ENCODE measurements around the gene NUF2.

- TF ChIP-seq CTCF (IDR thresholded peaks at IDR 0.05), result no peak
- TF ChIP-seq EZH2 (IDR thresholded peaks at IDR 0.05; ENCODE audit: borderline replicate concordance, insufficient read depth, low read depth, low read length, poor library complexity, severe bottlenecking), result no peak
These were observed 74.0 kb downstream of the NUF2 start for GRCh38 chr1:163395790-163396189.
